Ovary (tissue), 9 donors: Measurements from ENCODE around the gene DLG5. TPM values are rescaled to one million over a fixed set of nuclear protein-coding genes. Genes with fewer than 3 reads are reported as not detected.

Experiments
- DNase-seq, 5 donors: peaks; one replicate each; pipeline ENCODE4 v3.0.0-alpha.2; 2019 to 2020
- H3K27ac ChIP-seq, 2 donors: fragments of 200-600 bp; one replicate each; pipeline versions ENCODE4 v1.5.1 to v1.8.0; 2019 to 2022
- H3K27me3 ChIP-seq: fragments of 200-600 bp; one replicate; pipeline ENCODE4 v1.8.0; 2022
- H3K36me3 ChIP-seq: fragments of 200-600 bp; sonication (generic); one replicate; pipeline ENCODE4 v1.5.1; 2019
- H3K4me1 ChIP-seq: one replicate; pipeline ENCODE4 v1.8.1; 2013; ENCODE audit warnings: mild to moderate bottlenecking, moderate library complexity; ENCODE audit not compliant: insufficient read depth
- H3K4me3 ChIP-seq: fragments of 200-600 bp; sonication (generic); one replicate; pipeline ENCODE4 v1.5.1; 2017
- H3K9me3 ChIP-seq, 2 donors: fragments of 200-600 bp in 1 of 2; sonication (generic) in 1 of 2; one replicate each; pipeline versions ENCODE4 v1.5.1 to v1.8.1; 2013 to 2019; ENCODE audit warnings: mild to moderate bottlenecking in 1 of 2, moderate library complexity in 1 of 2
- CTCF ChIP-seq, 3 donors: fragments of 450-650 bp in 2 of 3; fragments of 200-600 bp in 1 of 3; IDR thresholded peaks; one replicate each; pipeline versions ENCODE4 v1.5.1 to v1.8.0; 2016 to 2022; ENCODE audit warnings: antibody characterized with exemption in 3 of 3, mild to moderate bottlenecking in 1 of 3
- EP300 ChIP-seq: sonication (generic); formaldehyde crosslinking; IDR thresholded peaks from one replicate; pipeline ENCODE4 v1.6.1; 2017; ENCODE audit warnings: antibody characterized with exemption
- POLR2A ChIP-seq: fragments of 450-650 bp; IDR thresholded peaks from one replicate; pipeline ENCODE4 v1.6.1; 2017; ENCODE audit warnings: antibody characterized with exemption, mild to moderate bottlenecking, moderate library complexity
- WGBS, 3 donors: extraction: QIAGEN DNeasy Blood & Tissue Kit in 1 of 3; methylation state at CpG; one replicate each; pipeline versions ENCODE4 v1.1.5 to v1.1.7; 2013 to 2017; 5-methylcytosine and 5-hydroxymethylcytosine counted together
- intact Hi-C, 4 donors: fragments of 100-400 bp; cut with DNase I; formaldehyde crosslinking; loops; one replicate each; pipeline versions ENCODE4 v1.11.0 to v1.15.1; 2022 to 2023
- polyA plus RNA-seq, 2 donors: library from polyadenylated mRNA; stranded (reverse); fragments of 200-250 nt in 1 of 2; fragments of 350-450 nt in 1 of 2; fragmentation: Illumina TruSeq in 1 of 2; extraction: RNeasy Lipid Tissue Mini Kit (QIAGEN cat#74804) in 1 of 2; gene quantifications; one replicate each; pipeline ENCODE4 v1.2.3, GENCODE V29; 2013 to 2014
- total RNA-seq, 7 donors: library from RNA; depleted of rRNA in 2 of 7; stranded (reverse); fragments of >200 nt in 2 of 7; fragmentation: NEBNext Ultra II Directional in 3 of 7; extraction: Animal tissue kit (Norgen Biotek cat#: 25700) in 3 of 7; gene quantifications; one replicate each; pipeline versions ENCODE4 v1.1.0 to v1.2.4, GENCODE V29; 2016 to 2023
- donor health status: DM: no; HTN: no; CAD: no; lungs with moderate emphysema.
- donor health status: DM: no; HTN: no; CAD: no.
- donor health status: Bipolar disorder and iron deficiency.
- donor health status: DM: yes; HTN: yes; CAD: no.
- donor health status: DM: no; HTN: no; CAD: no.
- donor health status: DM: yes; HTN: yes; CAD: no.

The DLG5 gene
- total and polyA plus RNA-seq, 9 donors, result 29.1 to 71.9 (median 42.8) TPM

- H3K4me1 ChIP-seq, result peaks cover 11% of the 10 kb centered on the region
- peak overlapping the region in 1 of 2 donors; percentile 36 for H3K27ac ChIP-seq
- TF ChIP-seq POLR2A (no peak), EP300 (no peak), CTCF (IDR thresholded peaks at IDR 0.05) (no peak)
- H3K4me3 ChIP-seq, result no peak overlapping the region
- no peaks in the 10 kb centered on the region for H3K27me3 ChIP-seq
- DNase-seq, result no peak
- no peaks in the 10 kb centered on the region for H3K36me3 ChIP-seq
- 93 to 96% (median 93%) methylated on average over 2 of the region's 2 CpGs for WGBS, 3 donors
- no peaks in the 10 kb centered on the region for H3K9me3 ChIP-seq
- intact Hi-C loops, result no loop called here
These were observed 13.7 kb upstream of the DLG5 start for GRCh38 chr10:77940225-77940624.

- intact Hi-C loops, result no loop called here
- Histone ChIP-seq H3K4me1 (peaks cover 15% of the 10 kb centered on the region), H3K27ac (peak overlapping the region in 1 of 2 donors; percentile 36), H3K36me3 (no peaks in the 10 kb centered on the region), H3K9me3 (no peaks in the 10 kb centered on the region), H3K4me3 (no peak overlapping the region), H3K27me3 (no peaks in the 10 kb centered on the region)
- peak; percentile 79 to 86 (median 80) for DNase-seq
- WGBS, 3 donors, result 5 to 18% (median 11%) methylated on average over 3 of the region's 3 CpGs
- no peak for TF ChIP-seq POLR2A
- TF ChIP-seq CTCF (IDR thresholded peaks at IDR 0.05), result no peak
- no peak for TF ChIP-seq EP300
These were observed 13.0 kb upstream of the DLG5 start for GRCh38 chr10:77939561-77940001.

GRCh38 chr10:77936697-77937567, 10.4 kb upstream of the DLG5 start:
- H3K4me1 ChIP-seq, result peaks cover 18% of the 10 kb centered on the region
- TF ChIP-seq CTCF (IDR thresholded peaks at IDR 0.05), result no peak
- no peak overlapping the region for H3K4me3 ChIP-seq
- no peaks in the 10 kb centered on the region for H3K9me3 ChIP-seq
- no peaks in the 10 kb centered on the region for H3K27me3 ChIP-seq
- 71 to 86% (median 77%) methylated on average over 3 of the region's 3 CpGs for WGBS, 3 donors
- H3K27ac ChIP-seq, result no peak overlapping the region
- H3K36me3 ChIP-seq, result no peaks in the 10 kb centered on the region
- no peak for DNase-seq
- intact Hi-C loops, result no loop called here

- Histone ChIP-seq H3K36me3 (no peaks in the 10 kb centered on the region), H3K9me3 (no peaks in the 10 kb centered on the region), H3K4me3 (no peak overlapping the region), H3K27ac (no peak overlapping the region), H3K4me1 (peaks cover 9% of the 10 kb centered on the region), H3K27me3 (no peaks in the 10 kb centered on the region)
- no peak for DNase-seq
- TF ChIP-seq EP300 (no peak), POLR2A (no peak), CTCF (IDR thresholded peaks at IDR 0.05) (no peak)
- WGBS, 3 donors, result 79 to 87% (median 83%) methylated on average over 8 of the region's 8 CpGs
- intact Hi-C loops, result no loop called here
These were observed 5.6 kb upstream of the DLG5 start for GRCh38 chr10:77932016-77932715.
